ENCODE data around the gene TRIM63.

Gene TRIM63

GRCh38 chr1:26089125-26089524 lies 21.7 kb upstream of the TRIM63 start:
- no peak for TF ChIP-seq CTCF (IDR thresholded peaks at IDR 0.05; ENCODE audit: control extremely low read depth, extremely low read depth, low read depth, missing control alignments)
- ChIA-PET CTCF (no interaction called here), POLR2A (no interaction called here)
- DNase-seq (ENCODE audit: extremely low spot score): no peak

GRCh38 chr1:26084844-26085243 lies 17.4 kb upstream of the TRIM63 start:
- ChIA-PET CTCF (interaction anchor here (2.6 kb wide), 1 partner anchor 26 kb away, joined by 6 read pairs; no protein-coding TSS in a partner anchor), POLR2A (no interaction called here)
- no peak for DNase-seq (ENCODE audit: extremely low spot score)
- no peak for TF ChIP-seq CTCF (IDR thresholded peaks at IDR 0.05; ENCODE audit: control extremely low read depth, extremely low read depth, low read depth, missing control alignments)

- no peak for DNase-seq (ENCODE audit: extremely low spot score)
- no peak for TF ChIP-seq CTCF (IDR thresholded peaks at IDR 0.05; ENCODE audit: control extremely low read depth, extremely low read depth, low read depth, missing control alignments)
- ChIA-PET POLR2A (interaction anchor here (0.6 kb wide), 1 partner anchor 373 kb away, joined by 4 read pairs; no protein-coding TSS in a partner anchor), CTCF (interaction anchor here (0.7 to 2.6 kb wide), 5 partner anchors 10 to 333 kb away, joined by 3 to 6 read pairs (median 3); no protein-coding TSS in a partner anchor)
Measured at GRCh38 chr1:26084091-26084561, 16.7 kb upstream of the TRIM63 start.

GRCh38 chr1:26083208-26083607 lies 15.8 kb upstream of the TRIM63 start:
- ChIA-PET CTCF (interaction anchor here (0.7 to 1.3 kb wide), 2 partner anchors 10 to 62 kb away, joined by 3 to 4 read pairs; no protein-coding TSS in a partner anchor), POLR2A (interaction anchor here (0.6 kb wide), 1 partner anchor 374 kb away, joined by 4 read pairs; no protein-coding TSS in a partner anchor)
- TF ChIP-seq CTCF (IDR thresholded peaks at IDR 0.05; ENCODE audit: control extremely low read depth, extremely low read depth, low read depth, missing control alignments): no peak
- no peak for DNase-seq (ENCODE audit: extremely low spot score)

- TF ChIP-seq CTCF (IDR thresholded peaks at IDR 0.05; ENCODE audit: control extremely low read depth, extremely low read depth, low read depth, missing control alignments): no peak
- CTCF ChIA-PET: no interaction called here
- POLR2A ChIA-PET: no interaction called here
- DNase-seq (ENCODE audit: extremely low spot score): no peak
Measured at GRCh38 chr1:26082020-26082350, 14.6 kb upstream of the TRIM63 start.

GRCh38 chr1:26081267-26082019 lies 14.0 kb upstream of the TRIM63 start:
- no peak for TF ChIP-seq CTCF (IDR thresholded peaks at IDR 0.05; ENCODE audit: control extremely low read depth, extremely low read depth, low read depth, missing control alignments)
- CTCF ChIA-PET: no interaction called here
- DNase-seq (ENCODE audit: extremely low spot score): no peak
- POLR2A ChIA-PET: no interaction called here
